H1 (cell line): Measurements from ENCODE around the gene MEX3D.

Source experiments
- NRF1 ChIP-seq: IDR thresholded peaks from 2 replicates; pipeline ENCODE4 v1.6.1; 2011; ENCODE audit warnings: mild to moderate bottlenecking, low read depth, low read length, improper control_type of control experiment
- POLR2A ChIP-seq, 2 experiments: IDR thresholded peaks; 1 replicate in 1 of 2; 2 replicates in 1 of 2; pipeline ENCODE4 v1.6.1; 2011; ENCODE audit warnings: low read depth in 2 of 2, low read length in 2 of 2, mild to moderate bottlenecking in 2 of 2; ENCODE audit errors: control extremely low read depth in 1 of 2
- RFX5 ChIP-seq: IDR thresholded peaks from 2 replicates; pipeline ENCODE4 v1.6.1; 2011; ENCODE audit warnings: low read depth, low read length, improper control_type of control experiment, borderline replicate concordance
- TAF1 ChIP-seq: IDR thresholded peaks from 2 replicates; pipeline ENCODE4 v1.6.1; 2011; ENCODE audit warnings: mild to moderate bottlenecking, low read depth, low read length
- TBP ChIP-seq: IDR thresholded peaks from 2 replicates; pipeline ENCODE4 v1.6.1; 2011; ENCODE audit warnings: low read depth, low read length, improper control_type of control experiment
- ZNF274 ChIP-seq: IDR thresholded peaks from 2 replicates; pipeline ENCODE4 v1.7.0; 2012; ENCODE audit warnings: low read length, borderline replicate concordance; ENCODE audit errors: extremely low read depth
- TF ChIP-seq, protein P1 (sequence below): IDR thresholded peaks from 2 replicates; pipeline ENCODE4 v1.6.1; 2012; ENCODE audit warnings: inconsistent platforms
- TF ChIP-seq, protein P2 (sequence below): IDR thresholded peaks from 2 replicates; pipeline ENCODE4 v1.6.1; 2011; ENCODE audit warnings: low read depth, mild to moderate bottlenecking, low read length; ENCODE audit not compliant: insufficient read depth

DNA sequence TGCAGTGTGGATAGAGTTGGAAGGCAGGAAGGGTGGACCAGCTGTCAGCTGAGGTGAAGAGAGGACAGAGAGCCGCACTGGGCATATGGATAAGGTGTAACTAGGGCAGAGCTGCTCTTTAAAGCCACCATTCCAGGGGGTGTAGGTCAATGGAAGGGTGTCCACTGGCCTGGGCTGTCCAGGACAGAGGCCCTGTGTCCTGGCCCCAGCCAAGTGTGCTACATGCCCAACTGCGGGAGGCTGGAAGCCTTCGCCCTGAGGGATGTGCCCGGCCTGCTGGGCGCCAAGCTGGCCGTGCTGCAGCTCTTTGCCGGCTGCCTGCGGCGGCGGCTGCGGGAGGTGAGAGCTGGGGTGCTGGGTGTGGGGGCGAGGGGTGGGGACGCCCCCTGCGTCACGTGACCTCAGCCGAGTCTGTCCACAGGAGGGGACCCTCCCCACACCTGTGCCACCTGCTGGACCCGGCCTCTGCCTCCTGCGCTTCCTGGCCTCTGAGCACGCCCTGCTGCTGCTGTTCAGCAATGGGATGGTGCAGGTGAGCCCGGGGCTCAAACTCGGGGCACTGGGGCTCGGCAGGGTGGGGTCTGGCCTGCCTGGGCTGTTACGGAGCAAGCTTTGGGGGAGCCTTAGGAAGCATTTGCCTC is 34.5 kb downstream of the MEX3D start:
- TF ChIP-seq RFX5 (no peak), TBP (no peak), POLR2A (IDR thresholded peaks at IDR 0.05; ENCODE audit: control extremely low read depth in 1 of 2, low read depth in 2 of 2, low read length in 2 of 2) (no peak), TAF1 (no peak), NRF1 (no peak), ZNF274 (no peak)
- TF ChIP-seq, protein P1, sequence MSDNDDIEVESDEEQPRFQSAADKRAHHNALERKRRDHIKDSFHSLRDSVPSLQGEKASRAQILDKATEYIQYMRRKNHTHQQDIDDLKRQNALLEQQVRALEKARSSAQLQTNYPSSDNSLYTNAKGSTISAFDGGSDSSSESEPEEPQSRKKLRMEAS, result no peak
- TF ChIP-seq, protein P2, sequence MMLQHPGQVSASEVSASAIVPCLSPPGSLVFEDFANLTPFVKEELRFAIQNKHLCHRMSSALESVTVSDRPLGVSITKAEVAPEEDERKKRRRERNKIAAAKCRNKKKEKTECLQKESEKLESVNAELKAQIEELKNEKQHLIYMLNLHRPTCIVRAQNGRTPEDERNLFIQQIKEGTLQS, result no peak
